Germinal center (tissue), 1 donor: ENCODE results near the gene REPIN1.
"Not testable (repeated sequence)": the region's sequence is repeated elsewhere in the genome, so short reads cannot be mapped to it uniquely, and the experiment has no call there.

Source experiments
- DNase-seq: peaks from one replicate; pipeline ENCODE4 v3.0.0; 2012; ENCODE audit warnings: mixed read lengths, low spot score

REPIN1 gene

GRCh38 chr7:150376560-150376959, 7.9 kb downstream of the REPIN1 start:
- DNase-seq: no peak

- peak; percentile 26 for DNase-seq
Observed at GRCh38 chr7:150377196-150377595, 8.6 kb downstream of the REPIN1 start.

GRCh38 chr7:150377635-150378034, 9.0 kb downstream of the REPIN1 start:
- DNase-seq: no peak

- peak; percentile 49 for DNase-seq
Observed at GRCh38 chr7:150378115-150378852, 9.7 kb downstream of the REPIN1 start.

- peak; percentile 100 for DNase-seq
Observed at GRCh38 chr7:150378853-150379440, 10.3 kb downstream of the REPIN1 start, which contains the start of gene ZNF775. Gene ZNF775, plus strand, starts transcription at chr7:150379330. Its CDS starts 9,141 bp downstream, at chr7:150388471.

GRCh38 chr7:150379441-150380379, 11.1 kb downstream of the REPIN1 start:
- no peak for DNase-seq

GRCh38 chr7:150380463-150380862, 11.8 kb downstream of the REPIN1 start:
- DNase-seq: peak; percentile 25

- DNase-seq: no peak
Observed at GRCh38 chr7:150381096-150381495, 12.5 kb downstream of the REPIN1 start.

- DNase-seq: no peak
Observed at GRCh38 chr7:150381785-150382122, 13.1 kb downstream of the REPIN1 start.

GRCh38 chr7:150382123-150382843, 13.7 kb downstream of the REPIN1 start:
- DNase-seq: no peak

- DNase-seq: peak; percentile 17
Observed at GRCh38 chr7:150382844-150383225, 14.2 kb downstream of the REPIN1 start.

GRCh38 chr7:150383710-150384397, 15.2 kb downstream of the REPIN1 start:
- DNase-seq: no peak

GRCh38 chr7:150384406-150385301, 16.0 kb downstream of the REPIN1 start:
- no peak for DNase-seq

- DNase-seq: no peak
Observed at GRCh38 chr7:150385302-150385723, 16.7 kb downstream of the REPIN1 start.

GRCh38 chr7:150385884-150386283, 17.3 kb downstream of the REPIN1 start:
- not testable (repeated sequence) for DNase-seq

- DNase-seq: no peak
Observed at GRCh38 chr7:150388306-150388705, 19.7 kb downstream of the REPIN1 start.

GRCh38 chr7:150388709-150389531, 20.3 kb downstream of the REPIN1 start:
- no peak for DNase-seq

- no peak for DNase-seq
Observed at GRCh38 chr7:150389532-150389816, 20.9 kb downstream of the REPIN1 start.

- DNase-seq: no peak
Observed at GRCh38 chr7:150390205-150390604, 21.6 kb downstream of the REPIN1 start.

GRCh38 chr7:150393325-150393724, 24.7 kb downstream of the REPIN1 start:
- no peak for DNase-seq
